Measurements from ENCODE around the gene ADCY10. TPM values are rescaled to one million over a fixed set of nuclear protein-coding genes. Genes with fewer than 3 reads are reported as not detected.

ADCY10 gene
- total and polyA plus RNA-seq, 9 of the 15 experiments (the other 6 are each of a cell fraction or from before 2014, with no cell fraction given) = 0.08 to 0.86 (median 0.22) TPM

DNA sequence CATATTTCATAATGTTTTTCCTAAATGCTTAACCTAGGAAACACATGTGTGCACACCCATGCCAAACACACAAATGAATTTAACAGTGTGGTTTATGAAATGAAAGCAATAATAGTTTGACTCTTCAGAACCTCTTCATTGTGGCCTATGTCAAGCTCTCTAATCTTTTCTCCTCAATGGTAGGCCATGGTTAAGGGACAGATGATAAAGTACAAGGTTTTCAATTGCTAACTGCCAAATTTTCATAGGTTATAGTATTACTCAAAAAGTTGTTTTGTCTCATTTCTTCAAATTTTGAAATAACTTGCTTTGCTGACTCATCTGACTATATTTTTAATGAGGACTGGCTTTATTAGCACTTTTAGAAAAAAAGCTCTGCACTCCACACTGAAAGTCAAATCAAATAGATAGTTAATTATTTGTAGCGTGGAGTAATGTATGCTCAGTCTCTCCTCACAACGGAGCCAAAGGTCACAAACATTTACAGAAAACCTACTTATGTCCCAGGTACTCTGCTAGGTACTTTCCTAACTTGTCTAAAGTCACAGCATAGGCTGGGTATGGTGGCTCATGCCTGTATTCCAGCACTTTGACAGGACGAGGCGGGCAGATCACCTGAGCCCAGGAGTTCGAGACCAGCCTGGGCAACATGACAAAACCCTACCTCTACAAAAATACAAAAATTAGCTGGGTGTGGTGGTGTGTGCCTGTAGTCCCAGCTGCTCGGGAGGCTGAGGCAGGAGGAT, 3.0 kb upstream of the ADCY10 start:
- H3K9me3 ChIP-seq (replicated peaks; ENCODE audit: control insufficient read depth, insufficient read depth, low read depth, low read length) = no peaks in the 10 kb centered on the region
- POLR2A ChIA-PET = interaction anchor here (0.5 to 1.9 kb wide), 7 partner anchors 11 to 254 kb away, joined by 3 to 7 read pairs (median 4); no protein-coding TSS in a partner anchor
- WGBS (ENCODE audit: insufficient coverage, low coverage, missing lambda C conversion rate) = 95% methylated on average over 6 of the region's 6 CpGs
- peaks cover 4 to 13% of the 10 kb centered on the region in 2 experiments; a peak in 3 of 5 replicates for H3K4me1 ChIP-seq (replicated peaks in 1 of 2; ENCODE audit: control insufficient read depth in 2 of 2, insufficient read depth in 2 of 2, low read length in 2 of 2)
- no peaks in the 10 kb centered on the region for H3K9me1 ChIP-seq (ENCODE audit: control insufficient read depth, insufficient read depth, low read length)
- peaks cover 34% of the 10 kb centered on the region for H3K79me2 ChIP-seq (ENCODE audit: control insufficient read depth, insufficient read depth, low read length)
- H3K9ac ChIP-seq (ENCODE audit: insufficient read depth in 1 of 2, low read depth in 2 of 2, low read length in 2 of 2) = no peak overlapping the region
- no TSS peak for BruUV-seq (replicated peaks)
- TF ChIP-seq ARID2 (IDR thresholded peaks at IDR 0.05) = no peak
- TF ChIP-seq RREB1 (CRISPR knock-in tag; IDR thresholded peaks at IDR 0.05) = no peak
- peak; percentile 30; the same call in 1 of the 2 replicates for TF ChIP-seq ZNF316 (IDR thresholded peaks at IDR 0.05)
- no peak for TF ChIP-seq VEZF1 (CRISPR knock-in tag; IDR thresholded peaks at IDR 0.05)
- TF ChIP-seq FOS (IDR thresholded peaks at IDR 0.05; ENCODE audit: extremely low read depth, insufficient read length) = no peak
- ATAC-seq (no peak), DNase-seq (ENCODE audit: extremely low read depth in 1 of 4, low spot score in 3 of 4) (no peak), FAIRE-seq (no peak)
- CTCF ChIA-PET (ENCODE audit: low intra/inter-chr PET ratio) = no interaction called here
- no peak overlapping the region for H3K4me3 ChIP-seq
- in situ Hi-C loops (cut with MboI) = no loop called here
- no peak overlapping the region; the same call in 2 of the 3 replicates for H3K27ac ChIP-seq (ENCODE audit: extremely low read depth, low read depth, low read length)
- H3K27me3 ChIP-seq (ENCODE audit: control insufficient read depth in 2 of 2, insufficient read depth in 2 of 2, low read length in 2 of 2) = no peaks in the 10 kb centered on the region
- no peak overlapping the region for H2AFZ ChIP-seq (ENCODE audit: low read depth, low read length)
- no peaks in the 10 kb centered on the region for H4K20me1 ChIP-seq (replicated peaks; ENCODE audit: control insufficient read depth, insufficient read depth, low read length)
- H3K4me2 ChIP-seq (ENCODE audit: insufficient read depth, low read length) = no peak overlapping the region
- intact Hi-C loops (cut with micrococcal nuclease) = no loop called here
- peaks cover 48% of the 10 kb centered on the region for H3K36me3 ChIP-seq (ENCODE audit: control insufficient read depth, insufficient read depth, low read length)
